H1 (cell line): ENCODE results near the gene DPYD. TPM values are rescaled to one million over a fixed set of nuclear protein-coding genes. Genes with fewer than 3 reads are reported as not detected.

ENCODE experiments used
- CTCF ChIA-PET: fragments of 300-600 bp; sonication (Branson Sonifier 250); formaldehyde crosslinking; loops from one replicate; lab custom pipeline; 2021; ENCODE audit not compliant: partially characterized antibody; lab: Charles Lee
- POLR2A ChIA-PET: fragments of 300-600 bp; sonication (Branson Sonifier 250); formaldehyde crosslinking; loops from one replicate; lab custom pipeline; 2021; ENCODE audit warnings: inconsistent platforms; ENCODE audit not compliant: partially characterized antibody; lab: Charles Lee
- DNase-seq, 2 experiments: peaks; one replicate each; pipeline versions ENCODE4 v3.0.0 to v3.0.0-alpha.2; 2010 to 2022; ENCODE audit warnings: low spot score in 2 of 2, low read depth in 1 of 2, mixed read lengths in 1 of 2
- FAIRE-seq: peaks from 2 replicates; lab custom pipeline; 2011; peaks lifted over from hg19 to GRCh38; lab: Jason Lieb, UNC
- H2AFZ ChIP-seq: 2 replicates; pipeline ENCODE4 v1.8.1; 2012; ENCODE audit warnings: low read length, inconsistent platforms
- H2AK5ac ChIP-seq: 2 replicates; pipeline ENCODE4 v1.6.1; 2013; ENCODE audit warnings: low read depth, low read length
- H2BK120ac ChIP-seq: replicated peaks from 2 replicates; pipeline ENCODE3; 2013; ENCODE audit warnings: low read depth, low read length, inconsistent platforms
- H2BK12ac ChIP-seq: 2 replicates; pipeline ENCODE4 v1.6.1; 2013; ENCODE audit warnings: low read depth, low read length
- H2BK15ac ChIP-seq: 2 replicates; pipeline ENCODE4 v1.6.1; 2013; ENCODE audit warnings: low read length
- H2BK20ac ChIP-seq: 2 replicates; pipeline ENCODE4 v1.6.1; 2013; ENCODE audit warnings: low read length
- H2BK5ac ChIP-seq: 2 replicates; pipeline ENCODE4 v1.6.1; 2013; ENCODE audit warnings: low read depth, low read length
- H3K14ac ChIP-seq: 2 replicates; pipeline ENCODE4 v1.6.1; 2013; ENCODE audit warnings: inconsistent platforms; ENCODE audit not compliant: insufficient read length
- H3K18ac ChIP-seq: 2 replicates; pipeline ENCODE4 v1.6.1; 2013; ENCODE audit warnings: low read length; ENCODE audit errors: extremely low read depth
- H3K23ac ChIP-seq: 2 replicates; pipeline ENCODE4 v1.6.1; 2013; ENCODE audit warnings: inconsistent platforms; ENCODE audit not compliant: insufficient read length
- H3K23me2 ChIP-seq: 2 replicates; pipeline ENCODE4 v1.6.1; 2013; ENCODE audit warnings: low read depth, low read length
- H3K27ac ChIP-seq: 2 replicates; pipeline ENCODE4 v1.6.1; 2011; ENCODE audit warnings: low read depth, low read length, inconsistent platforms
- H3K27me3 ChIP-seq, 4 experiments: replicated peaks in 1 of 4; 1 replicate in 1 of 4; 2 replicates in 3 of 4; pipeline versions ENCODE4 v1.6.1 to v1.8.1; 2011 to 2013; ENCODE audit warnings: low read length in 3 of 4, mild to moderate bottlenecking in 3 of 4, inconsistent platforms in 2 of 4, mixed read lengths in 2 of 4, moderate library complexity in 1 of 4; ENCODE audit not compliant: control insufficient read depth in 3 of 4, insufficient read depth in 3 of 4; ENCODE audit errors: extremely low read depth in 1 of 4
- H3K36me3 ChIP-seq, 4 experiments: 2 replicates each; pipeline versions ENCODE4 v1.6.1 to v1.8.1; 2011 to 2013; ENCODE audit warnings: mild to moderate bottlenecking in 4 of 4, low read length in 3 of 4, moderate library complexity in 2 of 4, control low read depth in 1 of 4, inconsistent platforms in 1 of 4; ENCODE audit not compliant: insufficient read depth in 4 of 4, control insufficient read depth in 2 of 4
- H3K4ac ChIP-seq: replicated peaks from 2 replicates; pipeline ENCODE3; 2013; ENCODE audit warnings: low read length, low read depth, mixed read lengths, inconsistent platforms; ENCODE audit not compliant: insufficient read length
- H3K4me1 ChIP-seq, 4 experiments: replicated peaks in 1 of 4; 1 replicate in 1 of 4; 2 replicates in 3 of 4; pipeline versions ENCODE4 v1.6.1 to v1.8.1; 2011 to 2013; ENCODE audit warnings: low read length in 3 of 4, inconsistent platforms in 2 of 4, mixed read lengths in 1 of 4; ENCODE audit not compliant: insufficient read depth in 4 of 4, control insufficient read depth in 3 of 4
- H3K4me2 ChIP-seq, 2 experiments: 2 replicates each; pipeline versions ENCODE4 v1.6.1 to v1.8.1; 2011 to 2013; ENCODE audit warnings: low read depth in 2 of 2, low read length in 2 of 2, control low read depth in 1 of 2, inconsistent platforms in 1 of 2, mild to moderate bottlenecking in 1 of 2; ENCODE audit not compliant: insufficient read depth in 1 of 2
- H3K4me3 ChIP-seq, 4 experiments: fragments of 200-600, 300-600 bp in 1 of 4; sonication (generic), shearing (Covaris generic), sonication (Bioruptor Twin) in 1 of 4; 2 replicates each; pipeline versions ENCODE4 v1.5.1 to v1.8.1; 2011 to 2016; ENCODE audit warnings: low read length in 4 of 4, low read depth in 3 of 4, control low read depth in 2 of 4, inconsistent platforms in 2 of 4, mild to moderate bottlenecking in 2 of 4, mixed read lengths in 1 of 4, moderate library complexity in 1 of 4; ENCODE audit not compliant: insufficient read depth in 2 of 4; ENCODE audit errors: extremely low read depth in 1 of 4
- H3K56ac ChIP-seq: replicated peaks from 2 replicates; pipeline ENCODE3; 2013; ENCODE audit warnings: low read depth, mild to moderate bottlenecking, mixed read lengths, low read length, inconsistent platforms; ENCODE audit not compliant: insufficient read length
- H3K79me1 ChIP-seq: 2 replicates; pipeline ENCODE4 v1.6.1; 2013; ENCODE audit warnings: low read depth, low read length, control low read depth
- H3K79me2 ChIP-seq, 2 experiments: 2 replicates each; pipeline versions ENCODE4 v1.6.1 to v1.8.1; 2012 to 2013; ENCODE audit warnings: low read length in 2 of 2, mild to moderate bottlenecking in 2 of 2, inconsistent platforms in 1 of 2; ENCODE audit not compliant: insufficient read depth in 2 of 2, control insufficient read depth in 1 of 2
- H3K9ac ChIP-seq, 4 experiments: replicated peaks in 1 of 4; 1 replicate in 1 of 4; 2 replicates in 3 of 4; pipeline versions ENCODE4 v1.6.1 to v1.8.1; 2011 to 2013; ENCODE audit warnings: low read depth in 3 of 4, low read length in 3 of 4, control low read depth in 2 of 4, mild to moderate bottlenecking in 2 of 4, moderate library complexity in 2 of 4, inconsistent platforms in 1 of 4; ENCODE audit errors: extremely low read depth in 1 of 4
- H3K9me3 ChIP-seq, 2 experiments: 2 replicates each; pipeline versions ENCODE4 v1.6.1 to v1.8.1; 2012 to 2013; ENCODE audit warnings: mild to moderate bottlenecking in 2 of 2, moderate library complexity in 2 of 2, control low read depth in 1 of 2, inconsistent platforms in 1 of 2, low read depth in 1 of 2, low read length in 1 of 2, mixed read lengths in 1 of 2; ENCODE audit not compliant: insufficient read depth in 2 of 2
- H4K20me1 ChIP-seq, 2 experiments: replicated peaks in 1 of 2; 2 replicates each; pipeline versions ENCODE3 to v1.8.1; 2011 to 2013; ENCODE audit warnings: inconsistent platforms in 2 of 2, low read length in 2 of 2, mild to moderate bottlenecking in 1 of 2; ENCODE audit not compliant: insufficient read depth in 2 of 2, control insufficient read depth in 1 of 2
- H4K5ac ChIP-seq: 2 replicates; pipeline ENCODE4 v1.6.1; 2013; ENCODE audit warnings: low read length, low read depth, mixed read lengths, inconsistent platforms; ENCODE audit not compliant: insufficient read length
- H4K8ac ChIP-seq: 2 replicates; pipeline ENCODE4 v1.8.0; 2013; ENCODE audit warnings: mild to moderate bottlenecking, moderate library complexity, low read length, inconsistent platforms; ENCODE audit not compliant: insufficient read depth; ENCODE audit errors: extremely low read depth
- H4K91ac ChIP-seq: replicated peaks from 2 replicates; pipeline ENCODE3; 2013; ENCODE audit warnings: low read length, mixed read lengths, inconsistent platforms; ENCODE audit not compliant: insufficient read length
- ATF3 ChIP-seq: IDR thresholded peaks from 2 replicates; pipeline ENCODE4 v1.6.1; 2011; ENCODE audit warnings: low read depth, mild to moderate bottlenecking, low read length; ENCODE audit not compliant: insufficient read depth
- CBX5 ChIP-seq: fragments of 300-800, 300-1000 bp; sonication (generic); IDR thresholded peaks from 2 replicates; pipeline ENCODE4 v1.7.1; 2016; ENCODE audit warnings: antibody characterized with exemption, low read length, low read depth
- CREB1 ChIP-seq: IDR thresholded peaks from 2 replicates; pipeline ENCODE4 v1.6.1; 2012; ENCODE audit warnings: inconsistent platforms
- CTBP2 ChIP-seq: IDR thresholded peaks from 2 replicates; pipeline ENCODE4 v1.7.0; 2011; ENCODE audit warnings: borderline replicate concordance, mild to moderate bottlenecking, moderate library complexity, mixed read lengths, low read length; ENCODE audit not compliant: insufficient read depth, insufficient read length
- EZH2 ChIP-seq: fragments of 200-600 bp; sonication (generic); IDR thresholded peaks from 2 replicates; pipeline ENCODE4 v1.7.1; 2012; ENCODE audit warnings: low read depth, mild to moderate bottlenecking, moderate library complexity, low read length, inconsistent platforms; ENCODE audit not compliant: severe bottlenecking
- FOSL1 ChIP-seq: IDR thresholded peaks from 2 replicates; pipeline ENCODE4 v1.6.1; 2011; ENCODE audit warnings: mild to moderate bottlenecking, low read depth, low read length, moderate library complexity; ENCODE audit not compliant: insufficient read depth
- MAFK ChIP-seq: IDR thresholded peaks from 2 replicates; pipeline ENCODE4 v1.6.1; 2012; ENCODE audit warnings: low read depth, mild to moderate bottlenecking, improper control_type of control experiment, low read length
- NRF1 ChIP-seq: IDR thresholded peaks from 2 replicates; pipeline ENCODE4 v1.6.1; 2011; ENCODE audit warnings: mild to moderate bottlenecking, low read depth, low read length, improper control_type of control experiment
- POLR2A ChIP-seq, 2 experiments: IDR thresholded peaks; 1 replicate in 1 of 2; 2 replicates in 1 of 2; pipeline ENCODE4 v1.6.1; 2011; ENCODE audit warnings: low read depth in 2 of 2, low read length in 2 of 2, mild to moderate bottlenecking in 2 of 2; ENCODE audit errors: control extremely low read depth in 1 of 2
- RBBP5 ChIP-seq: IDR thresholded peaks from 2 replicates; pipeline ENCODE4 v1.7.1; 2012; ENCODE audit warnings: low read depth, mild to moderate bottlenecking, inconsistent platforms, low read length, moderate library complexity, borderline replicate concordance
- SAP30 ChIP-seq: fragments of 300-600 bp; sonication (generic); IDR thresholded peaks from 2 replicates; pipeline ENCODE4 v1.7.1; 2012; ENCODE audit warnings: low read length, moderate library complexity, mild to moderate bottlenecking, inconsistent platforms; ENCODE audit not compliant: insufficient read depth, insufficient replicate concordance
- SIN3A ChIP-seq, 2 experiments: IDR thresholded peaks in 1 of 2; conservative IDR thresholded peaks in 1 of 2; 2 replicates each; pipeline ENCODE4 v1.6.1; 2011 to 2012; ENCODE audit warnings: low read length in 2 of 2, improper control_type of control experiment in 1 of 2, low read depth in 1 of 2, mild to moderate bottlenecking in 1 of 2
- WGBS, 2 experiments: shearing (Covaris generic) in 1 of 2; methylation state at CpG; one replicate each; pipeline versions ENCODE4 v1.1.6 to v1.1.7; 2013 to 2015; ENCODE audit warnings: low lambda C conversion rate in 2 of 2, mixed read lengths in 2 of 2, inconsistent platforms in 1 of 2, low coverage in 1 of 2, missing lambda C conversion rate in 1 of 2; ENCODE audit not compliant: insufficient replicate concordance in 2 of 2, insufficient coverage in 1 of 2, insufficient read length in 1 of 2; ENCODE audit errors: extremely low coverage in 1 of 2, missing lambda C conversion rate in 1 of 2; 5-methylcytosine and 5-hydroxymethylcytosine counted together
- polyA plus RNA-seq, 7 experiments: library from polyadenylated mRNA; depleted of rRNA in 3 of 7; stranded (reverse) in 5 of 7; unstranded in 2 of 7; fragments of >200 nt in 5 of 7; fragments of 200-250 nt in 2 of 7; gene quantifications; 1 replicate in 5 of 7; 2 replicates in 1 of 7; 4 replicates in 1 of 7; pipeline versions ENCODE4 v1.2.1 to v1.2.3, GENCODE V29; 2011 to 2013; ENCODE audit warnings: missing spikeins in 2 of 7, mixed read lengths in 2 of 7
- total RNA-seq: library from RNA; stranded (reverse); fragmentation: NEBNext Ultra II Directional; extraction: Animal tissue kit (Norgen Biotek cat#: 25700); gene quantifications from 2 replicates; pipeline ENCODE4 v1.2.1, GENCODE V29; 2021

DPYD gene
- total and polyA plus RNA-seq, 2 of the 8 experiments (the other 6 are each of a cell fraction or from before 2014, with no cell fraction given): 0.29 to 0.73 TPM

- FAIRE-seq (no peak), DNase-seq (no peak)
- Histone ChIP-seq H3K56ac (no peak overlapping the region), H2BK15ac (no peak overlapping the region), H4K8ac (no peak overlapping the region), H3K14ac (no peak overlapping the region), H2BK20ac (no peak overlapping the region), H2AK5ac (no peak overlapping the region), H2BK12ac (no peak overlapping the region), H3K4me3 (no peak overlapping the region), H3K79me1 (no peaks in the 10 kb centered on the region), H2BK5ac (no peak overlapping the region), H4K20me1 (no peaks in the 10 kb centered on the region), H3K9ac (no peak overlapping the region), H3K18ac (no peak overlapping the region), H3K4ac (no peak overlapping the region), H3K27me3 (no peaks in the 10 kb centered on the region), H3K27ac (no peak overlapping the region), H3K79me2 (no peaks in the 10 kb centered on the region), H2AFZ (no peak overlapping the region), H3K36me3 (no peaks in the 10 kb centered on the region), H3K9me3 (no peaks in the 10 kb centered on the region), H3K4me2 (no peak overlapping the region), H4K5ac (no peak overlapping the region), H3K4me1 (no peaks in the 10 kb centered on the region; a peak in 1 of 7 replicates), H2BK120ac (no peak overlapping the region), H3K23ac (no peak overlapping the region), H3K23me2 (no peaks in the 10 kb centered on the region), H4K91ac (no peak overlapping the region)
- ChIA-PET POLR2A (no interaction called here), CTCF (interaction anchor here (0.7 kb wide), 1 partner anchor 12 kb away, joined by 3 read pairs; no protein-coding TSS in a partner anchor)
- WGBS, 2 experiments: 69% methylated on average over 7 of the region's 7 CpGs; no CpG with 5 or more reads in 1 of the 2 experiments
- TF ChIP-seq CREB1: no peak
- TF ChIP-seq CBX5: no peak
- TF ChIP-seq SAP30: no peak
- TF ChIP-seq NRF1: no peak
- TF ChIP-seq POLR2A (IDR thresholded peaks at IDR 0.05; ENCODE audit: control extremely low read depth in 1 of 2, low read depth in 2 of 2, low read length in 2 of 2): no peak
- TF ChIP-seq FOSL1: no peak
- no peak for TF ChIP-seq ATF3
- TF ChIP-seq RBBP5: no peak
- TF ChIP-seq MAFK: no peak
- no peak for TF ChIP-seq CTBP2
- TF ChIP-seq SIN3A (conservative IDR thresholded peaks at IDR 0.05 in 1 of 2, IDR thresholded peaks at IDR 0.05 in 1 of 2; ENCODE audit: low read depth in 1 of 2, low read length in 2 of 2): no peak
- TF ChIP-seq EZH2: no peak
These were observed 50.2 kb downstream of the DPYD start for GRCh38 chr1:97870589-97870988.
